ENCODE measurements around the gene GABPA.

DNA sequence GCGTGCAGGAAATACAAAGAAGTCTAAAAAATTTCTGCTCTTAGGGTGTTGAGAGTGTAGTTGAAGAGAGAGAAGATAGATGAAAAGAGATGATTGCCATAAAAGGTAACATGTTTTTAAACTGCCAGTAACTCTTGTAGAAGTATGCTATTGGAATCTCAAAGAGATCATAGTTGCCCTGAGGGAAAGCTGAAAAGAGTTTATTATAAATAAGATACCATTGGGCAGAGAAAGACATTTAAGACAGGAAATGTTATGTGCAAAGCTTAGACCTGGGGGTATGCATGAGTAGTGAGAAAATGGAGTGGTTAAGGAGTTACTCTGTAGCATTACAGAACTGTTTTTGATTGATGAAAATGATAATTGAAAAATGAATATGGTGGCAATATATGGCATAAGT is 17.6 kb downstream of the GABPA start:
- TF ChIP-seq RAD21 (CRISPR knock-in tag; conservative IDR thresholded peaks at IDR 0.05 in 1 of 2, IDR thresholded peaks at IDR 0.05 in 1 of 2) (no peak), TCF7 (IDR thresholded peaks at IDR 0.05; ENCODE audit: borderline replicate concordance) (no peak), JUN (IDR thresholded peaks at IDR 0.05; ENCODE audit: borderline replicate concordance, low read depth, low read length) (no peak), JUN (CRISPR knock-in tag; IDR thresholded peaks at IDR 0.05; ENCODE audit: borderline replicate concordance) (no peak), SP1 (CRISPR knock-in tag; IDR thresholded peaks at IDR 0.05) (no peak), SMARCE1 (IDR thresholded peaks at IDR 0.05) (no peak), POLR2AphosphoS5 (IDR thresholded peaks at IDR 0.05; ENCODE audit: control insufficient read depth, insufficient read depth, low read depth, low read length) (no peak), NRF1 (conservative IDR thresholded peaks at IDR 0.05 in 1 of 2, IDR thresholded peaks at IDR 0.05 in 1 of 2) (no peak), RBM34 (IDR thresholded peaks at IDR 0.05; ENCODE audit: borderline replicate concordance, insufficient read depth, low read length) (no peak), COPS2 (conservative IDR thresholded peaks at IDR 0.05) (no peak)
- TF ChIP-seq, protein P1, sequence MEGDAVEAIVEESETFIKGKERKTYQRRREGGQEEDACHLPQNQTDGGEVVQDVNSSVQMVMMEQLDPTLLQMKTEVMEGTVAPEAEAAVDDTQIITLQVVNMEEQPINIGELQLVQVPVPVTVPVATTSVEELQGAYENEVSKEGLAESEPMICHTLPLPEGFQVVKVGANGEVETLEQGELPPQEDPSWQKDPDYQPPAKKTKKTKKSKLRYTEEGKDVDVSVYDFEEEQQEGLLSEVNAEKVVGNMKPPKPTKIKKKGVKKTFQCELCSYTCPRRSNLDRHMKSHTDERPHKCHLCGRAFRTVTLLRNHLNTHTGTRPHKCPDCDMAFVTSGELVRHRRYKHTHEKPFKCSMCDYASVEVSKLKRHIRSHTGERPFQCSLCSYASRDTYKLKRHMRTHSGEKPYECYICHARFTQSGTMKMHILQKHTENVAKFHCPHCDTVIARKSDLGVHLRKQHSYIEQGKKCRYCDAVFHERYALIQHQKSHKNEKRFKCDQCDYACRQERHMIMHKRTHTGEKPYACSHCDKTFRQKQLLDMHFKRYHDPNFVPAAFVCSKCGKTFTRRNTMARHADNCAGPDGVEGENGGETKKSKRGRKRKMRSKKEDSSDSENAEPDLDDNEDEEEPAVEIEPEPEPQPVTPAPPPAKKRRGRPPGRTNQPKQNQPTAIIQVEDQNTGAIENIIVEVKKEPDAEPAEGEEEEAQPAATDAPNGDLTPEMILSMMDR (IDR thresholded peaks at IDR 0.05 in 2 of 3, conservative IDR thresholded peaks at IDR 0.05 in 1 of 3; ENCODE audit: insufficient read depth in 2 of 3, low read depth in 1 of 3, low read length in 3 of 3), result no peak
- TF ChIP-seq, protein P2, sequence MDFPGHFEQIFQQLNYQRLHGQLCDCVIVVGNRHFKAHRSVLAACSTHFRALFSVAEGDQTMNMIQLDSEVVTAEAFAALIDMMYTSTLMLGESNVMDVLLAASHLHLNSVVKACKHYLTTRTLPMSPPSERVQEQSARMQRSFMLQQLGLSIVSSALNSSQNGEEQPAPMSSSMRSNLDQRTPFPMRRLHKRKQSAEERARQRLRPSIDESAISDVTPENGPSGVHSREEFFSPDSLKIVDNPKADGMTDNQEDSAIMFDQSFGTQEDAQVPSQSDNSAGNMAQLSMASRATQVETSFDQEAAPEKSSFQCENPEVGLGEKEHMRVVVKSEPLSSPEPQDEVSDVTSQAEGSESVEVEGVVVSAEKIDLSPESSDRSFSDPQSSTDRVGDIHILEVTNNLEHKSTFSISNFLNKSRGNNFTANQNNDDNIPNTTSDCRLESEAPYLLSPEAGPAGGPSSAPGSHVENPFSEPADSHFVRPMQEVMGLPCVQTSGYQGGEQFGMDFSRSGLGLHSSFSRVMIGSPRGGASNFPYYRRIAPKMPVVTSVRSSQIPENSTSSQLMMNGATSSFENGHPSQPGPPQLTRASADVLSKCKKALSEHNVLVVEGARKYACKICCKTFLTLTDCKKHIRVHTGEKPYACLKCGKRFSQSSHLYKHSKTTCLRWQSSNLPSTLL (IDR thresholded peaks at IDR 0.05), result no peak
